Ovary (tissue), 9 donors: Measurements from ENCODE around the gene PSG4. TPM values are rescaled to one million over a fixed set of nuclear protein-coding genes. Genes with fewer than 3 reads are reported as not detected.
"Not testable (repeated sequence)": the region's sequence is repeated elsewhere in the genome, so short reads cannot be mapped to it uniquely, and the experiment has no call there.

ENCODE experiments used
- DNase-seq, 5 donors: peaks; one replicate each; pipeline ENCODE4 v3.0.0-alpha.2; 2019 to 2020
- H3K27ac ChIP-seq, 2 donors: fragments of 200-600 bp; one replicate each; pipeline versions ENCODE4 v1.5.1 to v1.8.0; 2019 to 2022
- H3K27me3 ChIP-seq: fragments of 200-600 bp; one replicate; pipeline ENCODE4 v1.8.0; 2022
- H3K36me3 ChIP-seq: fragments of 200-600 bp; sonication (generic); one replicate; pipeline ENCODE4 v1.5.1; 2019
- H3K4me1 ChIP-seq: one replicate; pipeline ENCODE4 v1.8.1; 2013; ENCODE audit warnings: mild to moderate bottlenecking, moderate library complexity; ENCODE audit not compliant: insufficient read depth
- H3K4me3 ChIP-seq: fragments of 200-600 bp; sonication (generic); one replicate; pipeline ENCODE4 v1.5.1; 2017
- H3K9me3 ChIP-seq, 2 donors: fragments of 200-600 bp in 1 of 2; sonication (generic) in 1 of 2; one replicate each; pipeline versions ENCODE4 v1.5.1 to v1.8.1; 2013 to 2019; ENCODE audit warnings: mild to moderate bottlenecking in 1 of 2, moderate library complexity in 1 of 2
- CTCF ChIP-seq, 3 donors: fragments of 450-650 bp in 2 of 3; fragments of 200-600 bp in 1 of 3; IDR thresholded peaks; one replicate each; pipeline versions ENCODE4 v1.5.1 to v1.8.0; 2016 to 2022; ENCODE audit warnings: antibody characterized with exemption in 3 of 3, mild to moderate bottlenecking in 1 of 3
- EP300 ChIP-seq: sonication (generic); formaldehyde crosslinking; IDR thresholded peaks from one replicate; pipeline ENCODE4 v1.6.1; 2017; ENCODE audit warnings: antibody characterized with exemption
- POLR2A ChIP-seq: fragments of 450-650 bp; IDR thresholded peaks from one replicate; pipeline ENCODE4 v1.6.1; 2017; ENCODE audit warnings: antibody characterized with exemption, mild to moderate bottlenecking, moderate library complexity
- WGBS, 3 donors: extraction: QIAGEN DNeasy Blood & Tissue Kit in 1 of 3; methylation state at CpG; one replicate each; pipeline versions ENCODE4 v1.1.5 to v1.1.7; 2013 to 2017; 5-methylcytosine and 5-hydroxymethylcytosine counted together
- intact Hi-C, 4 donors: fragments of 100-400 bp; cut with DNase I; formaldehyde crosslinking; loops; one replicate each; pipeline versions ENCODE4 v1.11.0 to v1.15.1; 2022 to 2023
- polyA plus RNA-seq, 2 donors: library from polyadenylated mRNA; stranded (reverse); fragments of 200-250 nt in 1 of 2; fragments of 350-450 nt in 1 of 2; fragmentation: Illumina TruSeq in 1 of 2; extraction: RNeasy Lipid Tissue Mini Kit (QIAGEN cat#74804) in 1 of 2; gene quantifications; one replicate each; pipeline ENCODE4 v1.2.3, GENCODE V29; 2013 to 2014
- total RNA-seq, 7 donors: library from RNA; depleted of rRNA in 2 of 7; stranded (reverse); fragments of >200 nt in 2 of 7; fragmentation: NEBNext Ultra II Directional in 3 of 7; extraction: Animal tissue kit (Norgen Biotek cat#: 25700) in 3 of 7; gene quantifications; one replicate each; pipeline versions ENCODE4 v1.1.0 to v1.2.4, GENCODE V29; 2016 to 2023
- donor health status: DM: no; HTN: no; CAD: no; lungs with moderate emphysema.
- donor health status: DM: no; HTN: no; CAD: no.
- donor health status: Bipolar disorder and iron deficiency.
- donor health status: DM: yes; HTN: yes; CAD: no.
- donor health status: DM: no; HTN: no; CAD: no.
- donor health status: DM: yes; HTN: yes; CAD: no.

Gene PSG4
- total and polyA plus RNA-seq, 9 donors, result not detected

- Histone ChIP-seq H3K9me3 (no peaks in the 10 kb centered on the region), H3K27ac (no peak overlapping the region), H3K27me3 (no peaks in the 10 kb centered on the region), H3K4me1 (no peaks in the 10 kb centered on the region), H3K36me3 (no peaks in the 10 kb centered on the region), H3K4me3 (no peak overlapping the region)
- WGBS, 3 donors, result 76 to 79% methylated on average over 2 of the region's 2 CpGs; no CpG with 5 or more reads in 1 of the 3 donors
- DNase-seq, result no peak
- intact Hi-C loops, result no loop called here
- no peak for TF ChIP-seq CTCF (IDR thresholded peaks at IDR 0.05)
- TF ChIP-seq EP300, result no peak
- no peak for TF ChIP-seq POLR2A
Observed at GRCh38 chr19:43229315-43229714, 23.9 kb upstream of the PSG4 start.

- H3K36me3 ChIP-seq, DNase-seq, H3K27me3 ChIP-seq, H3K27ac ChIP-seq, intact Hi-C loops, H3K4me1 ChIP-seq, H3K4me3 ChIP-seq, H3K9me3 ChIP-seq: not testable (repeated sequence)
- 59 to 64% methylated on average over 2 of the region's 2 CpGs; no CpG with 5 or more reads in 1 of the 3 donors for WGBS, 3 donors
Observed at GRCh38 chr19:43228730-43229129, 23.3 kb upstream of the PSG4 start.

- H3K4me3 ChIP-seq, DNase-seq, H3K9me3 ChIP-seq, H3K4me1 ChIP-seq, H3K27ac ChIP-seq, H3K27me3 ChIP-seq, H3K36me3 ChIP-seq, intact Hi-C loops: not testable (repeated sequence)
- WGBS, 3 donors, result 61 to 77% methylated on average over 1 of the region's 1 CpG; no CpG with 5 or more reads in 1 of the 3 donors
Observed at GRCh38 chr19:43226986-43227385, 21.5 kb upstream of the PSG4 start.

GRCh38 chr19:43224855-43225253 lies 19.4 kb upstream of the PSG4 start:
- no peaks in the 10 kb centered on the region for H3K36me3 ChIP-seq
- TF ChIP-seq EP300 (no peak), POLR2A (no peak), CTCF (IDR thresholded peaks at IDR 0.05) (no peak)
- no peak overlapping the region for H3K27ac ChIP-seq
- H3K9me3 ChIP-seq, result peaks cover 0 to 3% of the 10 kb centered on the region in 2 donors
- no peak for DNase-seq
- no peaks in the 10 kb centered on the region for H3K4me1 ChIP-seq
- H3K27me3 ChIP-seq, result no peaks in the 10 kb centered on the region
- intact Hi-C loops, result no loop called here
- no peak overlapping the region for H3K4me3 ChIP-seq
- WGBS, 3 donors, result 90 to 98% methylated on average over 2 of the region's 2 CpGs; no CpG with 5 or more reads in 1 of the 3 donors

GRCh38 chr19:43224201-43224854 lies 18.9 kb upstream of the PSG4 start:
- H3K4me1 ChIP-seq, H3K36me3 ChIP-seq, H3K4me3 ChIP-seq, H3K9me3 ChIP-seq, intact Hi-C loops, DNase-seq, H3K27me3 ChIP-seq, H3K27ac ChIP-seq: not testable (repeated sequence)
- WGBS, 3 donors, result 64 to 68% methylated on average over 5 of the region's 5 CpGs; no CpG with 5 or more reads in 1 of the 3 donors

- H3K9me3 ChIP-seq, H3K27me3 ChIP-seq, H3K4me3 ChIP-seq, H3K4me1 ChIP-seq, DNase-seq, intact Hi-C loops, H3K27ac ChIP-seq, H3K36me3 ChIP-seq: not testable (repeated sequence)
- WGBS, 3 donors, result 93 to 94% methylated on average over 22 of the region's 22 CpGs; no CpG with 5 or more reads in 1 of the 3 donors
Observed at GRCh38 chr19:43221891-43222290, 16.5 kb upstream of the PSG4 start.

- DNase-seq, H3K4me3 ChIP-seq, H3K27ac ChIP-seq, H3K9me3 ChIP-seq, H3K27me3 ChIP-seq, intact Hi-C loops, H3K4me1 ChIP-seq, H3K36me3 ChIP-seq: not testable (repeated sequence)
- 76 to 79% methylated on average over 4 of the region's 4 CpGs; no CpG with 5 or more reads in 1 of the 3 donors for WGBS, 3 donors
Observed at GRCh38 chr19:43219136-43219535, 13.7 kb upstream of the PSG4 start.

- intact Hi-C loops, H3K36me3 ChIP-seq, H3K27me3 ChIP-seq, H3K9me3 ChIP-seq, DNase-seq, H3K27ac ChIP-seq, H3K4me1 ChIP-seq, H3K4me3 ChIP-seq: not testable (repeated sequence)
- 8 to 42% methylated on average over 2 of the region's 2 CpGs; no CpG with 5 or more reads in 1 of the 3 donors for WGBS, 3 donors
Observed at GRCh38 chr19:43215881-43216280, 10.4 kb upstream of the PSG4 start.
